ENCODE results near the gene ZSWIM1.

ZSWIM1 gene

DNA sequence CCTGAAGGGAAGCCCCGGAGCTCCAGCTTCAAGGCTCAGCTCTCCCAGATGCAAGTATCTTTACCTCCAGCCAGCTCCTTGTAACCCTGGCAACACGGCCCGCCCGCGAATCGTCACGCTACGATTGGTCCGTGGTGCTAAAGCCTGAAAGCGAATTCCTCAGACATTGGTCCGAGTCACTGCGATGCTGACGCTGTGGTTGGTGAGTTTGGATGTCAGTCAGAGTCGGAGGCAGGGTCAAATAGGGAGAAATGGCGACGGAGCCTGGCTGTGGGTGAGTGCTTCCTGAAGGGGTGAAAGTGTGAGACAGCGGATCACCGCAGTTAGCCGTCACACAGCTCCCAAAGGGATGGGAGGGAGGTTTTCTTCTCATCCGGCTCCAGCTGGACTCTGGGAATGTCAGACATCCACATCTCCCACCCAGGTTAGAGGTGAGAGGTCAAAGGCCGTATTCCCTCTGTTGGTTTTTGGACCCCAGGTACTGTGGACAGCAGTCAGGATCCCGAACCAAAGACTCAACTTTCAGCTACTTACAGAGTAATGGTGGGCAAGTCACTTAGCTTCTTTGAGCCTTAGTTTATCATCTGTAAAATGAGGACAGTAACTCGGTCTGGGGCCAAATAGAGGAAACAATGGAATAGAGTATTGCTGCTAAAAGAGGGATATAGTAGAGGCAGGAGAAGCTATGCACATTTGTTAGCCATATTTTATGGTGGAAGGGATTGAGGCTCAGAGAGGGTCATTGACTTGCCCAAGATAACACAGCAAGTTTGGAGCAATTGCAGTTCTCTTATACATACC is at the start of gene ZSWIM1:
TSS of gene ZSWIM1 (plus strand) at position 240 of the 801 bp plus-strand sequence. CDS start 1,366 bp downstream, outside the sequence.
- peak; percentile 96 to 98 for DNase-seq (ENCODE audit: low read depth in 2 of 2)

- DNase-seq (ENCODE audit: low read depth in 2 of 2) = no peak
Observed at GRCh38 chr20:45832619-45833018, 48.4 kb upstream of the ZSWIM1 start.

DNA sequence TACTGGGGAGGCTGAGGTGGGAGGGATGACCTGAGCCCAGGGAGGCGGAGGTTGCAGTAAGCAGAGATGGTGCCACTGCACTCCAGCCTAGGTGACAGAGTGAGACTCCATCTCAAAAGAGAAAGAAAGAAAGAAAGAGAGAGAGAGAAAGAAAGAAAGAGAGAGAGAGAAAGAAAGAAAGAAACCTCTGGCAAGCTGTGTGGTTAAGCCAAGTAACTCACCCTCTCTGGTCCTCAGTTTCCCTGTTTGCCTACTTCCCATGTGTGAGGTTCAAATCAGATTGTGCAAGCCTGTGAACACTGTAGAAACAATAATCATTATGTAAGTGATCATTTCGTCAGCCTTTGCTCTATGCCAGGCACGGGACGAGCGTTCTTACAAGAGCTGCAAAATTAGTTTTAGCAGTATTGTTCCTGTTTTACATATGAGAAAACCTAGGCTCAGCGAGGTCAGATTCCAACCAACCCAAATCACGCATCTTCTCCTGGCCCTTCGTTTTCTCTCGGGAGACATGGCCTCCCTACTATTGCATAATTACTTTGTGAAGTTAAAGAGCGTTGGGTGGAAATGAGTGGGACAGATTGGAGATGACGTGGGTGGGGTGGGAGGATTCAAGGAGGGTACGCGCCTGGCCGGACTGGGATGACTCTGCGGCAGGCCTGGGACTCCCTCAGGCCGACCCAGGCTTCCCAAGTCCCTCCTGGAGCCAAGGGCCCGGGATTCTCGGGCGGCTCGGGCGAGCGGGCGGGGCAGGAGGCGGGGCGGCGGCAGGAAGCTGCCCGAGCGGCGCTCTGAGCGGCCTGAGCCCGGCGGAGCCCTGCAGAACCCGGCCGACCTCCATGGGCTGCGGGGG is 47.8 kb upstream of the ZSWIM1 start, which contains the start of gene SNX21:
TSS of gene SNX21 (plus strand) at position 770 of the 853 bp plus-strand sequence. CDS start 121 bp downstream, outside the sequence.
- DNase-seq (ENCODE audit: low read depth in 2 of 2) = no peak

- peak in 1 of 2 donors; percentile 28 for DNase-seq (ENCODE audit: low read depth in 2 of 2)
Observed at GRCh38 chr20:45833883-45834796, 46.9 kb upstream of the ZSWIM1 start.

DNA sequence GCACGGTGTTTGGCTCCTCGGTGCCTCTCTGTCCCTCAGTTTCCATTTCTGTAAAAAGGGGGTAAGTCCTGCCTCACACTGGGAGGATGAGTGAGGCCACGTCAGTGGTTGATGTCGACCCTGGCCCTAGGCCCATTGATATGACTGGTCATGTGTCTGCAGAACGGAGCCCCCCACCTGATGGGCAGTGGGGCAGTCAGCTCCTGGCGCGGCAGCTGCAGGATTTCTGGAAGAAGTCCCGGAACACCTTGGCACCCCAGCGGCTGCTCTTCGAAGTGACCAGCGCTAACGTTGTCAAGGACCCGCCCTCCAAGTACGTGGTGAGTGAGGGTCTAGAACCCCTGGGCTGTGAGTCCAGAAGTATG is 46.2 kb upstream of the ZSWIM1 start:
- DNase-seq (ENCODE audit: low read depth in 2 of 2) = no peak

- DNase-seq (ENCODE audit: low read depth in 2 of 2) = no peak
Observed at GRCh38 chr20:45835329-45835765, 45.7 kb upstream of the ZSWIM1 start.

DNA sequence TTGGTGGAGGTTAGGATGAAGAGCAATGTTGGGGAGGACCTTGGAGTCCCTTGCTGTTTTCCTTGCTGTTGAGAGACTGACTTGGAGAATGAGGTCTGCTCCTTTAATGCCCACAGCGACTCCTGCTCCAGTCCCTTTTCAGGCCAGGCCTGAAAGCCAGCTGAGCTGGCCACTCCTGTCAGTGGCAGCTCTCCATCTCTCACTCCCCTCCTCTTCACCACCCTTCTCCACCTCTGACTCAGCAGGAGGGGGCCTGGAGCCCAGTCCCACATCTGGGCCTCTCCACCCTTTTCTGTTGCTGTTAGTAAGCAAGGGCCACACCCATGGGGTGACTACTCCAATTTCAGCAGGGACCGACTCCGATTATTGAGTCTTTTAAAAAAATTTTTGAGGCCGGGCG is 45.2 kb upstream of the ZSWIM1 start:
- no peak for DNase-seq (ENCODE audit: low read depth in 2 of 2)

DNA sequence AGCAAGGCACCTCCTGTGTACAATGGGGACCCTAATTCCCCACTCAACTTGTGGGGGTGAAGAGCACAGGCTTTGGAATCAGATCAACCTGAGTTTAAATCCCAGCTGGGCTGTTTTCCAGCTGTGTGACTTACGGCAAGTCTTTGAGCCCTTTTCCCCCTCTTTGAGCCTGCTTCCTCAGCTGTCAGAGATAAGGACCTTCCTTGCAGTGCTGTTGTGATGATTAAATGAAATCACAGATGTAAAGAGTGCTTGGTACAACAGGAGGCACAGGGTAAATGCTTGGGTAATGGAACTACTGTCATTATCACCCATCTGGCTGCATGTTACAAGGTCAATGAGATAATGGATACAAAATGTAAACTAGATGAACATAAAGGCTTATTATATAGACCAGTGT is 44.2 kb upstream of the ZSWIM1 start:
- no peak for DNase-seq (ENCODE audit: low read depth in 2 of 2)

- DNase-seq (ENCODE audit: low read depth in 2 of 2) = no peak
Observed at GRCh38 chr20:45840700-45841198, 40.3 kb upstream of the ZSWIM1 start.

- DNase-seq (ENCODE audit: low read depth in 2 of 2) = no peak
Observed at GRCh38 chr20:45841407-45842129, 39.5 kb upstream of the ZSWIM1 start.

- DNase-seq (ENCODE audit: low read depth in 2 of 2) = no peak
Observed at GRCh38 chr20:45842169-45842812, 38.7 kb upstream of the ZSWIM1 start.

DNA sequence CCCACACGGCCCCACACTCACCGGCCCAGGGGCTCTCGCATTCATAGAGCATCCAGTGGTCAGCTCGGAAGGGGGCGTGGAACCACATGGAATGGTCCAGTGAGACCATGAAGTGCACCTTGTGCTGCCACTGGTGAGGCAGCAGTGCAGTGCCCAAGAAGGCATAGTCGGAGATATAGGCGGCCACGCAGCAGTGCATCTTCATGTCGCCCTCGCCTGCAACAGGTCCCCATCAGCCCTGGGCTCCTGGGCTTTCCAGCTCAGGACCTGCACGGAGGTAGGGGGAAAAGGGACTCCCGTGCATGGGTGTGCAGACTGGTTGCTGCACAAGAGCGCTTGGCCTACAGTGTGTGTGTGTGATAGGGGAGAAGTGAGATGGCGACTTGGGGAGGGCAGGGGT is 37.5 kb upstream of the ZSWIM1 start:
- no peak for DNase-seq (ENCODE audit: low read depth in 2 of 2)

- DNase-seq (ENCODE audit: low read depth in 2 of 2) = no peak
Observed at GRCh38 chr20:45845452-45845851, 35.6 kb upstream of the ZSWIM1 start.

- DNase-seq (ENCODE audit: low read depth in 2 of 2) = no peak
Observed at GRCh38 chr20:45848421-45848820, 32.6 kb upstream of the ZSWIM1 start.

DNA sequence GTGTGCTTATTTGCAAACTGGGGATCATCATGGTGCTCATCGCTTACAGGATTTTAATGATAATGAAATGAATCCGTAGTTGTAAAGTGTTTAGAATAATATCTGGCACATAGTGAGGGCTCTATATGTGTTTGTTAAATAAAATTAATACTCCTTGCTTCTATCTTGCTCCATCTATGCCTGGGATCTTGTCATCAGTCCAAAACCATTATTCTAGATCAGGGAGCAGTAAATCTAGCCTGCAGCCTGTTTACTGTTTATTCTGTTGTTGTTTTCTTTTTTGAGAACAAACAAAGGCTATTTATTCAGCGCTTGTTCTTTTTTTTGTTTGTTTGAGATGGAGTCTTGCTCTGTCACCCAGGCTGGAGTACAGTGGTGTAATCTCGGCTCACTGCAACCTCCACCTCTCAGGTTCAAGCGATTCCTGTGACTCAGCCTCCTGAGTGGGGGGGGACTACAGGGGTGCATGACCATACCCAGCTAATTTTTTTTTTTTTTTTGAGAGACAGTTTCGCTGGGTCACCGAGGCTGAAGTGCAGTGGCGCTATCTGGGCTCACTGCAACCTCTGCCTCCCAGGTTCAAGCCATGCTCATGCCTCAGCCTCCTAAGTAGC is 32.0 kb upstream of the ZSWIM1 start:
- DNase-seq (ENCODE audit: low read depth in 2 of 2) = no peak

DNA sequence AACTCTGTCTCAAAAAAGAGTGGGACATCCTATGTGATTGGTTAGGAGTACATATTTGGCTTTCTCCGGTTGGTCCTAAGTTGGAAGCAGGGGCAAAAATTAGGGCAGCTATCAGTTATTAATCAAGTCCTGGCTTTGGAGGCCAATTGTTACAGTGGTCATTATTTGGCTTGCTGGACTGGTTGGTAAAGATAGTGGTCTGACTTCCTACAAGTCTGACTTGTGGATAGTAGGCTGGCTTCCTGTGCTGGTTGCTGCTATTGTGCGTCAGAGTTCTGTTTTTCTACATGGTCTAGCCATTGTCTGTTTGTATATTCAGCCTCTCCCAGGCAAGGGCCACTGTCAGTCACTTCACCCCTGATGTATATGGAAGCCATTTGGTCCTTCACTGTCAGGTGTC is 30.8 kb upstream of the ZSWIM1 start:
- DNase-seq (ENCODE audit: low read depth in 2 of 2) = no peak

GRCh38 chr20:45850926-45851325 is 30.1 kb upstream of the ZSWIM1 start:
- DNase-seq (ENCODE audit: low read depth in 2 of 2) = no peak

DNA sequence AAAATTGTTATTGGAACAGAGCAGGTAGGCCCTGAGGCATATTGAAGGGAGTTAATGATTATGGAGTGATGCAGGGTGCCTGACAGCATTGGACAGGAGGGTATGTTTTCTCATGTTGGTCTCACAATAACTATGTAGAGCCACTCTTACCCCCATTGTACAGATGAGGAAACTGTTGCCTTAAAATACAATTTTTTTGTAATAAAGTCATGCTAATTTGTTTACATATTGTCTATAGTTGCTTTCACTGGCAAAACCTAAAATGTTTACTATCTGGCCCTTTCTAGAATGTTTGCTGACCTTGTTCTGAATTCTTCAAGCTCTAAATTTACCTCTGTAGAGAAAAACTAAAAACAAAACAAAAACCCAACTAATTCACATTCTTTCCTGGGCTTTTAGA is 29.5 kb upstream of the ZSWIM1 start:
- no peak for DNase-seq (ENCODE audit: low read depth in 2 of 2)

GRCh38 chr20:45852326-45852725 is 28.7 kb upstream of the ZSWIM1 start:
- DNase-seq (ENCODE audit: low read depth in 2 of 2) = no peak

DNA sequence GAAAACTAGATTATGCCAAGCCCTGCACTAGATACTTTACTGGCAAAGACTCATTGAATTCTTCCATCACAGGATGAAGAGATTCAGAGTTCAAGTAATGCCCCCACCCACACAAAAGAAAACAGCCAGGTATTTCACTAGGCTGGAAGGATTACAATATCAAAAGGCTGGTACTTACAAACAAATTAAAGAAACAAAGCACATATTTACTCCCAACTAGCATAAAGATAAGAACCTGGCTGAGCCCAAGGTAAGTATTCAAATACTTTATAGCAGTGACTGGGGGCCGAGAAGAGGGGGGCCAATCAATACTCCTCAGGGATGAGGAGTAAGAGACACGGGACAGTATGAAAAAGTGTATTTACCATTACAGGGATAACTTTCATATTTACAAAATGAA is 27.5 kb upstream of the ZSWIM1 start:
- DNase-seq (ENCODE audit: low read depth in 2 of 2) = no peak

Measured in stimulated activated CD4-positive, alpha-beta T cell treated with anti-CD3 and anti-CD28 coated beads, Interleukin-15, amount 100 ng/mL, for 48 hours (primary cell).